ENCODE measurements around the gene PPP3CA.

The PPP3CA gene

DNA sequence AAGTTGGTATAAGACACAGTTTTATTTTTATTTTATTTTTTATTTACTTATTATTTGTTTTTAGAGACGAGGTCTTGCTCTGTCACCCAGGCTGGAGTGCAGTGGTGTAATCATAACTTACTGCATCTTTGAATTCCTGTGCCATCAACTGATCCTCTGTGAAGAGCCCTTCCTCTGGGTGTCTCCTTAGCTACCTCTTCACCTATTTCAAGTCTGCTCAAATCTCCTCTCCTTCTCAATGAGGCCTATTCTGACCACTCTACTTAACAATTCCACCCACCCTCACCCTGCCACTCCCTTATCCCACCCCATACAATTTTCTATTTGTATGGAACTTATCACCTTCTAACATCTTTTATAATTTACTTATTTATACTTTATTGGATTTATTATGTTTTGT, 183.4 kb downstream of the PPP3CA start:
- no peak for DNase-seq (ENCODE audit: low read depth in 1 of 2, low spot score in 1 of 2)
- in situ Hi-C loops (cut with HindIII; ENCODE audit: low pct_unique_long_range_greater_than_20kb, low sequenced_read_pairs), result no loop called here
- no peak for TF ChIP-seq JUND (IDR thresholded peaks at IDR 0.05; ENCODE audit: low read depth)

GRCh38 chr4:101162990-101163380, 184.3 kb downstream of the PPP3CA start:
- in situ Hi-C loops (cut with HindIII; ENCODE audit: low pct_unique_long_range_greater_than_20kb, low sequenced_read_pairs), result no loop called here
- DNase-seq (ENCODE audit: low read depth in 1 of 2, low spot score in 1 of 2), result no peak
- TF ChIP-seq JUND (IDR thresholded peaks at IDR 0.05; ENCODE audit: low read depth), result no peak

GRCh38 chr4:101160792-101161592, 186.3 kb downstream of the PPP3CA start:
- no peak for DNase-seq (ENCODE audit: low read depth in 1 of 2, low spot score in 1 of 2)
- TF ChIP-seq JUND (IDR thresholded peaks at IDR 0.05; ENCODE audit: low read depth), result no peak

GRCh38 chr4:101158507-101158906, 188.8 kb downstream of the PPP3CA start:
- in situ Hi-C loops (cut with HindIII; ENCODE audit: low pct_unique_long_range_greater_than_20kb, low sequenced_read_pairs), result no loop called here
- DNase-seq (ENCODE audit: low read depth in 1 of 2, low spot score in 1 of 2), result no peak
- no peak for TF ChIP-seq JUND (IDR thresholded peaks at IDR 0.05; ENCODE audit: low read depth)

More at GRCh38 chr4:101160792-101161592, 186.3 kb downstream of the PPP3CA start:
- in situ Hi-C loops (cut with HindIII; ENCODE audit: low pct_unique_long_range_greater_than_20kb, low sequenced_read_pairs), result no loop called here

GRCh38 chr4:101158134-101158482, 189.2 kb downstream of the PPP3CA start:
- in situ Hi-C loops (cut with HindIII; ENCODE audit: low pct_unique_long_range_greater_than_20kb, low sequenced_read_pairs), result no loop called here

DNA sequence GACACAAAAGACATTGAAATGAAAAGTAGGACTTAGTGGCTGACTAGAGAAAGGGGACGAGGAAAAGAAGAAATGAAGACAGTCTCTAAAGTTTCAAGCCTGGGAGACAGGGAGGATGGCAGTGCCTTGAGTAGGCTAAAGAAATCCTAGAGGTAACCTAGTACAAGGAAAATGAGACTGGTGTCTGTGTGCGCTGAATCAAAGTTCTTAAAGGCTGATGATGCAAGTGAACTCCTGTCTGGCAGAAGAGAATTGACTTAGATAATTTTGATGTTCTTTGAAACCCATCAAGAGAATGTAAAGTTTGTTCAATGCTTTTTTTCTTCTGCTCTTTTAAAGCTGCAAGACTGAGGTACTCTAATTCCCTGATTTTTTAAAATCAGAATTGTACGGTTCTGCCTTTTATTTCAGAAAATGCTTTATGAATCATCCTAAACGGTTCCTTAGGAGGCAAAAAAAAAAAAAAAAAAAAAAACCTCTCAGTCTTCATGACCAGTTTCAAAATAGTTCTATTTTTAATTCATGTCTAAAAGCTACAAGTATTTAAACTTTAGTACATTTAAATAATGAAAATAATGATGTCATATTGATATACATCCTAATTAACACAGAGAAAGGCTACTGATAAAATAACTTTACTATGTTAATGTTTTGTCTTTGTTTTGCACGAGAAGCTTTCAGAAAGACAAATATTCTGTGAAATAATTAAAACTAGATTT, 189.8 kb downstream of the PPP3CA start:
- in situ Hi-C loops (cut with HindIII; ENCODE audit: low pct_unique_long_range_greater_than_20kb, low sequenced_read_pairs), result no loop called here
- no peak for DNase-seq (ENCODE audit: low read depth in 1 of 2, low spot score in 1 of 2)
- no peak for TF ChIP-seq JUND (IDR thresholded peaks at IDR 0.05; ENCODE audit: low read depth)

More at GRCh38 chr4:101158134-101158482, 189.2 kb downstream of the PPP3CA start:
- TF ChIP-seq JUND (IDR thresholded peaks at IDR 0.05; ENCODE audit: low read depth), result no peak
- DNase-seq (ENCODE audit: low read depth in 1 of 2, low spot score in 1 of 2), result no peak

- in situ Hi-C loops (cut with HindIII; ENCODE audit: low pct_unique_long_range_greater_than_20kb, low sequenced_read_pairs), result no loop called here
- no peak for DNase-seq (ENCODE audit: low read depth in 1 of 2, low spot score in 1 of 2)
- no peak for TF ChIP-seq JUND (IDR thresholded peaks at IDR 0.05; ENCODE audit: low read depth)
These were observed 190.6 kb downstream of the PPP3CA start for GRCh38 chr4:101156619-101157310.

GRCh38 chr4:101155945-101156344, 191.4 kb downstream of the PPP3CA start:
- TF ChIP-seq JUND (IDR thresholded peaks at IDR 0.05; ENCODE audit: low read depth), result no peak
- in situ Hi-C loops (cut with HindIII; ENCODE audit: low pct_unique_long_range_greater_than_20kb, low sequenced_read_pairs), result no loop called here
- DNase-seq (ENCODE audit: low read depth in 1 of 2, low spot score in 1 of 2), result no peak

DNA sequence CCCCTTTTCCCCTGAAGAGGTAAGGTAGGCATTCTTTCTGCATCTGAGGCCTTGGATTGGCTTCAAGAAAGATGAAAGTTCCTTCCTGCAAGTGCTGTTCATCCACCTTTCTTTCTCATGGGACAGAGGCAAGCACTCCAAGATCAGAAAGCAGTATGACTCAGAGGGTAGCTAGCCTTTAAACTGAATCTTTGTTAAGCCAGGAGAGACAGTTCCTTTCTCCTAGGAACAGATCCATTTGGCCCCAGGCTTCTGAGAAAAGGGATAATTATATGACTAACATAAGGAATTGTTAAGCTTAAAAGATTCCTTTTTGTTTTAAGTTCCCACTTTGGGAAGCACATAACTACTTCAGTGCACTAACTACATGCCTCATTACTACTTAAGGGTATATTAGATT, 192.0 kb downstream of the PPP3CA start:
- DNase-seq (ENCODE audit: low read depth in 1 of 2, low spot score in 1 of 2), result no peak
- no peak for TF ChIP-seq JUND (IDR thresholded peaks at IDR 0.05; ENCODE audit: low read depth)
- in situ Hi-C loops (cut with HindIII; ENCODE audit: low pct_unique_long_range_greater_than_20kb, low sequenced_read_pairs), result no loop called here

GRCh38 chr4:101153653-101154052, 193.7 kb downstream of the PPP3CA start:
- no peak for DNase-seq (ENCODE audit: low read depth in 1 of 2, low spot score in 1 of 2)
- in situ Hi-C loops (cut with HindIII; ENCODE audit: low pct_unique_long_range_greater_than_20kb, low sequenced_read_pairs), result no loop called here
- TF ChIP-seq JUND (IDR thresholded peaks at IDR 0.05; ENCODE audit: low read depth), result no peak

GRCh38 chr4:101152521-101152920, 194.8 kb downstream of the PPP3CA start:
- DNase-seq (ENCODE audit: low read depth in 1 of 2, low spot score in 1 of 2), result no peak
- in situ Hi-C loops (cut with HindIII; ENCODE audit: low pct_unique_long_range_greater_than_20kb, low sequenced_read_pairs), result no loop called here
- TF ChIP-seq JUND (IDR thresholded peaks at IDR 0.05; ENCODE audit: low read depth), result no peak

- in situ Hi-C loops (cut with HindIII; ENCODE audit: low pct_unique_long_range_greater_than_20kb, low sequenced_read_pairs), result no loop called here
- TF ChIP-seq JUND (IDR thresholded peaks at IDR 0.05; ENCODE audit: low read depth), result no peak
- DNase-seq (ENCODE audit: low read depth in 1 of 2, low spot score in 1 of 2), result no peak
These were observed 198.8 kb downstream of the PPP3CA start for GRCh38 chr4:101148551-101148950.

DNA sequence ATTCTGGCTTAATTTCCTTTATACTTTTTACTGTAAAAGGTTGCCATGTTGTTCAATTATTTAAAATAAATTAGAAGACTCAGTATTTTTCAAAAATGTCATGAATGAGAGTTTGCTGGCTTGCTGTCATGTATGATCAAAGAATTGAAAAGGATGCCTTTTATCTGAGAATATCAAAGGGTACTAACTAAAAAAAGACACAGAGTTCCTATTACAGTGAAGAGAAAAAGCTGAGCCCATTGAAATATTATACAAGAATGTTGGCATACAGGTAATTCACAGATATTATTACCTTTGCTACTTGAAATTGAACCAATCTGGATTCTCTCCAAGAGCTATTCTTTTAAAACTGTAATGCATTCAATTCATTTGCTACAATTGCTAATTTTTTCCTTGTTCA, 200.0 kb downstream of the PPP3CA start:
- no peak for DNase-seq (ENCODE audit: low read depth in 1 of 2, low spot score in 1 of 2)
- in situ Hi-C loops (cut with HindIII; ENCODE audit: low pct_unique_long_range_greater_than_20kb, low sequenced_read_pairs), result no loop called here
- no peak for TF ChIP-seq JUND (IDR thresholded peaks at IDR 0.05; ENCODE audit: low read depth)

Data from T47D (cell line).